ENCODE data around the gene AGPAT3. TPM values are rescaled to one million over a fixed set of nuclear protein-coding genes. Genes with fewer than 3 reads are reported as not detected.
A peak's percentile ranks its signal among the peaks of the same experiment; 100 is the strongest.

Gene AGPAT3
- total RNA-seq, 1 donor from 2014 or later: 49.1 TPM

DNA sequence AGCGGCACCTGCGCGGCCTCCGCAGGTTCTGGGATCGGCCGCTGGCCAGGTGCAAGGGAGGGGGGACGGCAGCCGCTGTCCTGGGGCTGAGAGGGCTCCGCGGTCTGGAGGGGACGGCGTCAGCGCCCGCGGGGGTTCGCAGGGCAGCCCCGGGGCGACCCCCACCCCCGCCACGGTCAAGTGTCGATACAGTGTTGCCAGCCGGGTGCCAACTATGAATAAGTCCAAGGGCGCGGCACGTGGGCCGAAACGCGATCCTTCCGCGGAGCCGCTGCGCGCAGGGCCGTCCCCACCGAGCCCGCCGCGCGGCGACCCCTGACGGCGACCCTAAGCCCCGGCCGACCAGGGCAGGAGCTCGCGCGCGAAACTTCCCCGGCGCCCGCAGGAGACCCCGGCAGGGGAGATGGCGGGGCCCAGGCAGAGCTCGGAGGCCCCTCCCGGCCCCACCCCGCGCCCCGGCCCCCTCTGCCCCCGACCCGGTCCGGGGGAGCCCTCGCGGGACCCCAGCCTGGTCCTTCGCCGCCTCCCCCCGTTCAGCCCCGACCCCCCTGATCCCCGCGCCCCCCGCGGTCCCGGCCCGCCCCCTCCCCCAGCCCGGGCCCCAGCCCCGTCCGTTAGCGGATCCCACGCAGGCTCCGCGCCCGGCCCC lies 586 bp upstream of the AGPAT3 start:
- peak; percentile 62 for ATAC-seq

DNA sequence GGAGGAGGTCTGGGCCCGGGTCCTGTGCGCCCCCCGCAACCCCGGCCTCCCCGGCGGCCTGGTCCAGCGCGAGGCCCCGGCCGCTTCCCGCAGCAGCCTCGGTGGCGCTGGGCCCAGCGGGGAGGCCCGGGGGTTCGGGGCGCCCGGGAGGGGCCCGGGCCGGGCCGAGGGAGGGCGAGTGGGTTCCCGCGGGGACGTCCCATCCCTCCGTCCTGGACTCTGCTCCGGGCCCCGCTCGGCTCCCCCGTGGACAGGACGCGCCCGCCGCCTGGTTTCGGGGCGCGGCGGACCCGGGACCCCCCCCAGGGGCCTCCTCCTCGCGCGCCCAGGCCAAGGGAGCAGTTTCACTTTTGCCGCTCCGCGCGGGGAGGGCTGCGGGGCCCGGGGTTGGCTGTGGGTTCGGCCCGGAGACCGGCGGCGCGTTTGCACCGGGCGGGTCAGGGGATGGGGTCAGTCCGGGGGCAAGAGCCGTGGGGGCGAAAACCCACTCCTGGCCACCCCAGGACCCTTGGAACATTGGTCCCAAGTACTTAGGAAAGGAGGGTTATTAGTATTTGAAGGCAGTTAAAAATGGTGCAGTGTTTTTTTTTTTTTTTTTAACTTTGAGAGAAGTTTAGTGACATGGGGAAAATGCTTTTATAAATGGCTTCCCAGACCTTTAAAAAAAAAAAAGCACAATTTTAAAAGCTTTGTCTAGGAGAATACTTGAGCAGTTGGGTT lies 677 bp downstream of the AGPAT3 start:
- peak; percentile 29 for ATAC-seq

DNA sequence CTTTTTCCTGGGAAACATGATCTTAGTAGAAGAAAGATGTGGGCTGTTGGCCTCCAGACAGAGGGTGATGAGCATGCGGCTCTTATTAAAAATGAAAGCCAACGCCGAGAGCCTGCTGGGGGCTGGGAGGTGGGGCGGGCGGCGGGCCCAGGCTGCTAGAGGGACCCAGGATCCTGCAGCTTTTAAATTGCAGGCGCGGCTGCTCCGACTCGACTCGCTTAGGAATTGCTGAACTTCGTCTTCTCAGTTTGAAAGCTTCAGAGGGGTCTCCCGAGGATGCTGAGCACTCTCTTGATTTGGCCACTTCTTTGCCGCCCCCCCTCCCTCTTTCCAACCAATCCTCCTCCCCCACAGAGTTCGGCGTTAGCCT lies 1.2 kb downstream of the AGPAT3 start:
- ATAC-seq: no peak

DNA sequence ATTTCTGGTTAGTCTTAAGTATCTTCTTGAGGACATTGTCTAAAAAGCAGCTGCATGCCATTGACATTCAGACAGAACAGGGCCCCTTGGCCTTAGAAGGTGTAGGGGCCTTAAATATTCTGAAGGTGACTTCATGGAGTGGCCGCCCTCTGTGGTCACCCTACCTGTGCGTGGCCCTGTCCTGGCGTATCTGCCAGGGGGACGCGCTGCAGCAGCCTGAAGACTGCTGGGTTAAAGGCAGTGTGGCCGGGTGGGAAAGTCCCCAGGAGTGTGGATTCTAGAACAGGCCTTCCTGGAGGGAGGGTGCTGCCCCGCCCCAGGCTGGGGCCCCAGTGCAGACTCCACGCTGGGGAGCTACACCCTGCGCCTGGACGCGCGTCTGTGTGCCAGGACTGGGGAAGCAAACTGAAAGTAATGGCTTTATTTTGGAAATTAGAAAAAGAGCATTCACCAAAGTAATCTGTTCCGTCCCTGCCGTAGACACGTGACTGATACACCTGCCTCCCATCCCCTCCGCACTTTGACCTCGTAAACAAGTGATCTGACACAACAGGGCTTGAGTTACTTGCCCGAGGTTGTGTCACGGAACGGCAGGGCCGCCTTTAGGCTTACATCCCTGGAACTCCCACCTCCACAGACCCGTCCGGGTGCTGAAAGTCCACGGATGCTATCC lies 1.8 kb downstream of the AGPAT3 start:
- peak; percentile 77 for ATAC-seq

DNA sequence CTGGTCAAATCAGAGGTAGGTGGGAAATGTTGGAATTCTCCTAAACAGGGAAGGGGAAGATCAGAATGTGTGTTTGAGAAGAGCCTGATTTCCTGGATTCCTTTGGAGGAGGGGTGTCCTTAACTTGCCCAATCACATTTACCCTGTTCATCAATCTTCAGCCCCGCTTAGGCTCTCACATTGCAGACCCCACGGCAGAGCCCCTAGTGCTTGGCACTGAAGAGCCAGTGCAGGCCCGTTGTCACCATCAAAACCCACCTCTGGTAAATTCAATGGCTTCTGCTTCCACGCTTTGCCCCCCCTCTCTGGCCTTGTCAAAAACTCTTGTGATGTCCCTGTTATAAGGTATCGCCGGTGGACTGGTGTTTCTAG lies 2.3 kb downstream of the AGPAT3 start:
- ATAC-seq: no peak

DNA sequence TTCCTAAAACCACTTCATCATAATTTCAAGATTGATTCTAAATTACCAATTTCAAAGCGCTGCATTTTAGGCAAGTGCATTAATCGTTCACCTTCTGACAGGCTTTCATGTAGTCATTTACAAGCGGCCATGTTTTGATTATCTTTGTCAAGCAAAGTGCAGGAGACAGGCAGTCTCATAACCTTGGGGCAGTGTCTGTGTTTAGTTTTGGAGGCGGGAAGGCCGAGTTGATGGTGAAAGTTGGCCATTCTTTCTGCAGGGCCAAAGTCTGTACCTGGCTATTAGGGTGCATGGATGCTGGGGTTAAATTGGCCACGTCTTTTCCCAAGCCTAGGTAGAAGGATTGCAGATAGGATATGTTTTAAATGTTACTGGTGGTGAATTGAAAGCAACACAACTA lies 2.9 kb downstream of the AGPAT3 start:
- ATAC-seq: no peak

DNA sequence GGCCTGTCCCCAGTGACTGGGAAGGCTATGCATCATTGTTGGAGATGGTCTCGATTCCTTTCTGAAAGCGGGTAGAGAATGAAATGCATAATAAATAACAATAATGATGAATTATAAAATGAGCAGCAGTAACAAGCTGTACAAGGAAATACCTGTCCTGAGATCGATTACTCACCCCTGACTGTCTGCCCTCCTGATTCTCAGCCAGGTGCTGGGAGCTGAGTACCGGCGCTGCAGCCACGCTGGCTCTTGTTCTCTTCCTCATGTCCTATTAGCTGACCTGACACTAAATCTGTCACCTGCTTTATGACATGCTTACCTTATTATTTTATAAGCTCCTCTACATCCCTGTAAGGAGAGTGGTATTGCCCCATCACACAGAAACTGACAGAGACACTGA lies 3.4 kb downstream of the AGPAT3 start:
- ATAC-seq: peak; percentile 66

DNA sequence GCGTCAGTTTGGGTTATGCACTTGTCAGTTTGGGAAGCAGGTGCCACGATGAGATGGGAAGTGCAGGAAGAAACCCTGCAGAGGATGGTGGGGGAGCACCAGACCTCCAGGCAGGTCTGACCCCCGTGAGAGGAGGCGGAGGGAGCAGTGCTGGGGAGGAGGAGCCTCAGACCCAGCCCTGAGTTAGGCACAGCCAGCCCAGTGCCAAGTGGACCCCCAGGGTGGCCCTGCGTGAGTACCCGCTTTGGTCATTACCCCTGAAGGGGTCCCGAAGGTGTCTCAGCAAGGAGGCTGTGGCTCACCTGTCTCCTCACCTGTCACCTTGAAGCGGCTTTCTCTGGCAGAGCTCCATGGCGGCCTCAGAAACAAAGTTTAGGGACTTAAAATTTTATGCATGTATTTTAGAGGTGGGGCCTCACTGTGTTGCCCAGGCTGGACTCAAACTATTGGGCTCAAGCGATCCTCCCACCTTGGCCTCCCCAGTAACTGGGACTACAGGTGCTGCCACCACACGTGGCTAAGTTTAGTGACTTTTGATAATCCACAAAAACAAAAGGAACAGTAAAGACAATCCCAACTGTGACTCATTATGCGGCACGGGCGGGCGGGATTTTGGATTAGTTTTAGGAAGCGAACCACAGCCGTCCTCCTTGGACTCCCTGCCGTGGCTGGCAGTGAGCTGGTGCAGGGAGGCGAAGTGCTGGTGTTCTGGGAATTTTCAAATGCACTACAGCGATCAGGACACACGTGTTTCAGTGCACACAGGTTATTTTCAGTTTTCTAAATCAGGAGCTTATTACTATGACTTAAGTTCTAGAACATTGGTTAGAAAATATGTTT lies 4.7 kb downstream of the AGPAT3 start:
- ATAC-seq: no peak

DNA sequence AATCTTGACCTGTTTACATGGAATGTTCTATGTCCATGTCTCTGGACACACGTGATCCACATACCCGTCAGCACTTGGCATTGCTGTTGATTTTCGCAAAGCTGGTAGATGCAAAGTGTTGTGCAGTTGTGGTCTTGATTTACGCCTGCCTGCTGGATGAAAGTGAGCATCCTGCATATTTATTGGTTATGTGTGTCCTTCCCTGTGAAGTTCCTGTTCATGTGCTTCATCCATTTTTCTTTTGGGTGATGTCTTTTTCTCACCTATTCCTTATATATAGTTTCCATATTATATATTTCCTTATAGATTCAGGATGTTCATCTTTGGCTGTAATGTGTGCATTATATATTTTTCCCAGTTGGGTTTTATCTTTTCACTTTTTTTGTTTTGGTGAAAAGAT lies 6.5 kb downstream of the AGPAT3 start:
- ATAC-seq: no peak

DNA sequence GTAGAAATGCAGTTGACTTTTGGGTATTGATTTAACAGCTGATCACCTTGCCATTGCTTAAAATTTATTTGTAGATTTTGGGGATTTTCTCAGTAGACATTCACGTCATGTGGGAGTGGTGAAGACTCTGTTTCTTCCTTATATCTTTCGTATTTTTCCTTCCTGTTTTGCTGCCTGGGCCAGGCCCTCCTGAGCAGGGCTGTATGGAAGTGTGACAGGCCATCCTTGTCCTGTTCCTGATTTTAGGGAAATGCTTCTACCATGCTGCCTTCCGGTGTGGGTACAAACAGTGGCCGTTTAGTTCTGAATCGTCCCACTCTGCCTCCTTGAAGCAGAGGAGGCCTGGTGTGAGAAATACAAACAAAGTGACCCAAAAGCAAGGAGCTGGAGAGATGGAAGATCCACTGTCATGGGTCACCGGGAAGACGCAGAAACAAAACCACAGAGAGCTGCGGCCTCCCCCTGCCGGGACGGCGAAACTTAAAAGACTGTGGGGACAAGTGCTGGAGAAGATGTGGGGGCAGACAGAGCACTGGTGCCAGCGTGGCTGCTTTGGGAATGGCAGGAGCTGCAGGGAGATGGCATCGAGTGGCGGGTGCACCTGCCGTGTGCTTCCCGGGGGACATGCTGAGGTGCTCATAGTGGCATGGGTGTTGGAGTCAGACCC lies 7.6 kb downstream of the AGPAT3 start:
- no peak for ATAC-seq

DNA sequence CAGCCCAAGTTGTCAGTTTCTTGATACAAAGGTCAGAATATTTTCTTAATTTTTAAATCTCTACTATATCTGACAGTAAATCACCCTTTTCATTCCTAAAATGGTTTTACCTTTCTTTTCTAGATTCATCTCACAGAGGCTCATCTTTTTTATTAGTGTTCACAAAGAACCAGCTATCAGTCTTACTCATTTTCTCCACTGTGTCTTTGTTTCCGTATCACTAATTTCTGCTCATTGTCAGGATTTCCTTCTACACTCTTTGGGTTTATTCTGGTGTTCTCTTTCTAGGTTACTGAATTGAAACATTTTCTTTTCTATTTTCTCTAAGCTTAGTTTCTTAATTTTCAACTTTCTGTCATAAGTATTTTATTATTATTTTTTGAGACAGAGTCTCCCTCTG lies 8.7 kb downstream of the AGPAT3 start:
- ATAC-seq: no peak

DNA sequence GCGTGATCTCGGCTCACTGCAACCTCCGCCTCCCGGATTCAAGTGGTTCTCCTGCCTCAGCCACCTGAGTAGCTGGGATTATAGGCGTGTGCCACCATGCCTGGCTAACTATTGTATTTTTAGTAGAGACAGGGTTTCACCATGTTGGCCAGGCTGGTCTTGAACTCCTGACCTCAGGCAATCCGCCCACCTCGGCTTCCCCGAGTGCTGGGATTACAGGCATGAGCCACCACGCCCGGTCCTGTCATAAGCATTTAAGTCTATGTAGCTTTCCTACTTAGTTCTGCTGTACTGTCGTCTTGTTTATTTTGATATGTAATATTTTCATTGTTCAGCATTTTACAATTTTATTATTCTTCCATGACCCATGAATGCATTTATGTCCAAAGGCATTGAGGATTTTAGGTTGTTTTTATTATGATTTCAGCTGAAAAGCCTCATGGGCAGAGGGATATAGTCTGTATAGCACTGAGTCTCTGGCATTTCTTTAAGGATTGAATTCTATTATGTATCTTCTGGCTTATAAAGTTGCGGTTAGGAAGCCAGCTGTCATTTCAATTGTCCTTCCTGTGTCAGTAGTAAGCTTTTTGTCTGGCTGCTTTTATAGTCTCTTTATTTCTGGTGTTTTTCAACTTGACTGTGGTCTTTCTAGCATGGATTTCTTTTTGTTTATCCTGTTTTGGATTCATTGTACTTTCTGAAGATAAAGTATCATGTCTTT lies 9.2 kb downstream of the AGPAT3 start:
- ATAC-seq: peak; percentile 31

DNA sequence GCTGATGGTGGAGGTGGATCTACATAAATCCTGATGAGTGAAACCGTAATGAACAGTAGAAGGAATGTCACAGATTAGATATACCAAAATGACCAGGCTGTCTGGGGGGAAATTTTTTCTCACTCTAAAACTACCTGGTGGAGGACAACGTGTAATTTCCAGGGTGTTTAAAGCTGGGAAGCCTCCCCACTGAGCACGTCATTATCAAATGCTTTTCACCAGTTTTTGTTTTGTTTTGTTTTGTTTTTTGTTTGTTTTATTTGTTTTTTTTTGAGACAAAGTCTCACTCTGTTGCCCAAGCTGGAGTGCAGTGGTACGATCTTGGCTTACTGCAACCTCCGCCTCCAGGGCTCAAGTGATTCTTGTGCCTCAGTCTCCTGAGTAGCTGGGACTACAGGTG lies 11.6 kb downstream of the AGPAT3 start:
- ATAC-seq: no peak

DNA sequence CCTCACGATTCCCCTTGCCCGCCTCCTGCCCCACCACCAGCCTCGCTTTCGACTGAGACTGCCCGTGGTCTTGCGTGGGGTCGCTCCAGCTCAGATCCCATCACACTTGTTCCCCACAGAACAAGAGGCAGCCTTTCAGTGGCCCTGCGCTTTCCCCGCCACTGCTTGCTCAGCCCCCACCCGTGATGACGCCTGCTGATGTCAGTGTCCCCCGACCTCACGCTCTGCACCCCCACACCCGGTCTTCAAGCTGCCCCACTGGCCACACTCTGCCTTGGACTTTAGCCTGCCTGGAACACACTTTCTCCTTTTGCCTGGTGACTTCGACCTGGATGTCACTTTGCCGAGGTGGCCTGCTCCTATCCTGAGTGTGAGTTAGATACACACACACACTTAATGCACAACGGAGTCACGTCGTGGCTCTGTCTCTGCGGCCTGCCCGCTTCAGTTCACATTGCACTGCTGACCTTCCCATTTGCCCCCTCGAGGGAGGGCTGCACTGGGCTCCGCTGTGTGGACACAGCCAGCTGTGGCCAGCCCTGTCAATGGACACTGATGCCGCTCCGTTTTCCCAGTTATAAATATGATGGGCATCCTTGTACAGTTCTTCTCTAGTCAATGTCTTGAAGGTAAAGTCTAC lies 13.0 kb downstream of the AGPAT3 start:
- ATAC-seq: no peak

DNA sequence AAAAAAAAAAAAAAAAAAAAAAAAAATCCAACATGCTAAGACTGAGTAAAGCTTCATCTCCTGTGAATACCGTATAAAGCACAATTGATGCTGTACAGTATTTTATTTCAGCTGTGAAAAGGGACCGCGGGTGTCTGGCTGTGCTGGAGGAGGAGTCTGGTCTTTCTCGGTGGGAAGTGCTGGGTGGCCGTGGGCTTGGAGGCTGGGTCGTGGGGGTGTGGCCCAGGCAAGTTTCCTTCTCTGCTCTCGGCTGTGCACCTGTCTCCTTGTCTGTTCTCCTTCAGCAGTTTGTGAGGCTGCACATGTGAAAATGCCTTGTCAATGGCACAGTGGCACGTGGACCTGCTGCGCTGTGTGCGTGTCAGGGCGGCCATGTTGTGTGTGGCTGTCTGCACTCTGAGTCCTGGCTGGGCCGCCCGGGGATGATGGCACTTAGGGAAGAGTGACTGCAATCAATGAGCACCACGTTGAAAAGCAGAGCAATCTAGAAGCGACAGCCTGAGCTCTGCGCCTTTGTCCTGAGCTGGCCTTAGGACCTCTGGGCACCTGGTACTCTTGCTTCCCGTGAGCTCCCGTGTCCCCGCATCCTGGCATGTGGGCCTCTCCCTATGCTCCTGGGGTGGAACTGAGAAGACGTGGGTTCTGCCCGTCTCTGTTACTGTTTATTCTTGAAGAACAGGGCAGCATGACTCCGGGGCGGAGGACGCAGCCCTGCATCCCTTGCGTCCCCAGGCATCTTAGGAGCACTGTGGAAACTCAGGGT lies 14.5 kb downstream of the AGPAT3 start:
- ATAC-seq: no peak

DNA sequence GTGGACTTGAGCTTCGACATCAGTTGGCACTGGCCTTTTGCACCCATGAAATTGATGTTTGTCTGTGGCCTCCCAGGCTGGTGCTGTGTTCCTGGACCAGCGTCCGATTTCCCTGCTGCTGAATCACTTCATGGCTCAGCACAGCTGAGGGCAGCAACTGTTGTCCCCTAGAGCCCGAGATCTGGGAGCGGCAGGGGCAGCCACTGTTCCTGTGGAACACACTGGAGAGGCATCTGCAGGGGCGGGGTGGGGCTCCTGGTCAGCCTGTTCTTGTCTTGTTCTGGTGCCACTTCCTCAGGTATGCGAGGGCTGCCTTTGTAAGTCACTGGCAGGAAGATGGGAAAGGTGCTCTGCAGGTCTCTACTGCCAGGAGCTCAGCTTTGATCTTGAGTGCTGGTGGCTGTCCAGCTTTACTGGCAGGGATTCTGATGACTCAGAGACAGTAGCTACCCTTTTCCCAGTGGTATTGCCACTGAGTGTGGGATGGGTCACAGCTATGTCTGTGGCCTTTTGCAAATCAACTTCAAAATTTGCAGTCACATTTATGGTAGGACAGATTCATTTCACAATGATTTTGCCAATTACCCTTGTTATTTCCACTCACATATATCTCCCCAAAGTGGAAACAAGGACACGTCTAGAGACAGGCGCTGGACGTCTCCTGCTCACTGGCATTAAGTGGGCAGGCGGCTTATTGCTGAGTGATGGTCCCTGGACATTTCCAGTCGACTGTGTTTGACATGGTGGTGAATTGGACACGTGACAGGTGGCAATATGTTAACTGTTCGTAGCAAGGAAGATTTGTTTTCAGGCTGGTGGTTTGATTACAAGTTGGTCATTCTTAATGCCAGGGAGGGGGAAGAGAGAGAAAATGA lies 15.3 kb downstream of the AGPAT3 start:
- ATAC-seq: peak; percentile 69

DNA sequence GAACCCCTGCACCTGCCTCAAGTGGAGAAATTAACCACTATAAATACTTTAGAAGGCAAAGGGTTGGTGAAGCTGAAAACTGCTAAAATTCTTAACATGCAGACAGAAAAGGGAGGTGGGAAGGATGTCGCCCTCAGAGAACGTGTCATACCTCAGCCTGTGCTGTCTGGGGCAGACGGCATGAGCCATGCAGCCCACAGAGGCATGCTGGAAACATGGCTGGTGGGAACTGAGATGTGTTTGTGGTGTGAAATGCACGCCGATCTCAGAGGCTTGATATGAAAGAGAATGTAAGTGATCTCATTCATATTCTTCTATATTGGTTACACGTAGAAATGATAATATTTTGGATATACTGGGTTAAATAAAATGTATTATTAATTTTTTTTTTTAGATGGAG lies 16.3 kb downstream of the AGPAT3 start:
- no peak for ATAC-seq

DNA sequence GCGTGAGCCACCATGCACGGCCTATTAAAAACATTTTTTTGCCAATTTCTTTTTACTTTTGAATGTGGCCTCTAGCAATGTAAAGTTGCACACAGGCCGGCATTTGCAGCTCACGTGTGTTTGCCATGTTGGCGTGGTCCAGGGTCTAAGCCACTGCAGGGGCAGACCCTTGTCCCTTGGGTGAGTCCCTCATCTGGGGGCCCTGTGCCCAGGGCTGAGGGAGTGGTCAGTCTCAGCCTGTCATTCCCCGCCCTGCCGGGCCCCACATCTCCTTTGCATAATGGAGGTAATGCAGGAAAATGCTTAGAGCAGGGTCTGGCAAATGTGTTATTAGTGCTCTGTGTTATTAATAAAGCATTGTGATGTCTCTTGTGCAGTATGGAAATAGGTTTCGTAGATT lies 16.9 kb downstream of the AGPAT3 start:
- no peak for ATAC-seq

DNA sequence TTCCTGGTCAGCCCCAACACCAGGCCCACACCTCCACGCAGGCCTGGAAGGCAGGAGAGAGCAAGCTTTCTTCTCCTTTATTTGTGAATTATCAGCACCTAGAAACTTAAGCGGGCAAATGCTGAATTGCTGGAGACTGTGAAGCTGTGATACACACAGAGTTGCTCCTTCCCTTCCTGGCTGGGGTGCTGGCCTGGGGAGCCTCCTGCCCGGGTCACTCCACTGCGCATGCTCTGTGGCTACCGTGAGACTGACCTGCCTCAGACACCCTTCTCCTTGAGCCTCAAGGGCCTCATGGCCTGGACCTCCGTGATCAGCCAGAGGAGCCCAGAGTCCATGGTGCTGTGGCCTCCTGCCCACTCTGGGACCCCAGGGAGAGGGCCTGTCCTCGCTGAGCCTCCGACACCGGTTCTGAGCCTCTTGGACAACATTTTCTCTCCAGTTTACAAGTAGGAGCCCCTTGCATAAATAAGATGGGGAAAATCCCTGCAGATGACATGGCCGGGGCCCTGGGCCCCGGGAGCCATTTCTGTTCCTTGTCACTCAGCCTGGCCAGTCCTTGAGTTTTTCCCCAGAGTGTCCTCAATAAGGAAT lies 18.0 kb downstream of the AGPAT3 start:
- no peak for ATAC-seq

Measured in esophagus mucosa (tissue), 1 donor.